Measurements from ENCODE around the gene APBA2.
"Not testable (repeated sequence)": the region's sequence is repeated elsewhere in the genome, so short reads cannot be mapped to it uniquely, and the experiment has no call there.

The APBA2 gene

DNA sequence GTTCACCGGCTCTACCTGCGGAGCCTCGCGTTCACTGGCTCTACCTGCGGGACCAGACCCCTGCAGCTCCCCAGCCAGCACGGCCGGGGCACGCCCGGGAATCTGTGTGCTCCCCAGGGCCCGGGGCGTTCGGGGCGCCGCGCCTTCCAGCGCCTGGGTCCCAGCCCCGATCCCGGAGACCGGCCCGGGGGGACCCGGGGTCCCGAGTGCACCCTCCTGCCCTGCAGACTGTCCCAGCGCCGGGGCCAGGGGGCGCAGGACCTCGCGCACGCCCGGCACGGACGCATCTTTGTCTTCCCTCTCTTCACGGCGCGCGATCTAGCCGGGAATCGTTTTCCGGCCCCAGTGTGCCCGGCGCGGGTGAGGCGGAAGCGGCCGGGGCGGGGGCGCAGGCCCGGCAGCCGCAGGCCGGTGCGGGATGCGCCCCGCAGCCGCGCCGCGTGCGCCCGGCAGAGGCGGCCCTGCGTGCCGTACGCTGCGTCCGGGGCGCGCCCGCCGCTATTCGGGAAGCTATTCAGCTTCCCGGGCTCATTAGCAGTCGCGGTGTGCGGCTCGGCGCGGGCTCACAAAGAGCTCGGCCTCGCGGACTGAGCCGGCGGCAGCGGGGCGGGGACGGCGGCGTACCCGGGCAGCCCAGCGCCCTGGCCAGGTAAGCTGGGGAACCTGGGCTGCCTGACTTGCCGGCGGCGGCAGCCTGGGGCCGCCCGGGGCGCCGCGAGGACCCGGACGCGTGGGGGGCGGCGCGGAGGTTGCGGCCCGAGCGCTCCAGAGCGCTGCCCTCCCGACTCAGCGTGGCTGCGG is at the start of gene APBA2:
APBA2 (plus strand) TSS at position 345 of the 801 bp plus-strand sequence. CDS start 167,911 bp downstream, outside the sequence.
- no peak for FAIRE-seq

DNA sequence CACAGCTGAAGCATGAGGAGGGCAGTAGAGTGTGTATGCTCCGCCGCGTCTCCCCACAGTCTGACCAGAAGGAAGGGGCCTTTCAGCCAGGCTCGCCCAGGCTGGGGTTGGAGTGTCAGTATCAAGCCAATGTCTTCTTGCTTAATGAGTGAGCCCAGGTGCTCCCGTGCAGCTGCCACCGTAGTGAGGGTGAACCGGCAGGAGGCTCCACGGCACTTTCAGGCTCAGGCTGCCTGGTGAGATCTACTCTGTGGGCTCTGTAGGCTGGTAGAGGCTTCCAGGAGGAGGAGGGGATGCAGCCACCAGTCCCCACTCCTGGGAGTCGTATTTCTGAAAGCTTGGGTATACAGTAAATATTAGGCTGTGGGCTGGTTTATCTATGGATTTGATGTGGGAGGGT is 45.5 kb upstream of the APBA2 start:
- not testable (repeated sequence) for FAIRE-seq

DNA sequence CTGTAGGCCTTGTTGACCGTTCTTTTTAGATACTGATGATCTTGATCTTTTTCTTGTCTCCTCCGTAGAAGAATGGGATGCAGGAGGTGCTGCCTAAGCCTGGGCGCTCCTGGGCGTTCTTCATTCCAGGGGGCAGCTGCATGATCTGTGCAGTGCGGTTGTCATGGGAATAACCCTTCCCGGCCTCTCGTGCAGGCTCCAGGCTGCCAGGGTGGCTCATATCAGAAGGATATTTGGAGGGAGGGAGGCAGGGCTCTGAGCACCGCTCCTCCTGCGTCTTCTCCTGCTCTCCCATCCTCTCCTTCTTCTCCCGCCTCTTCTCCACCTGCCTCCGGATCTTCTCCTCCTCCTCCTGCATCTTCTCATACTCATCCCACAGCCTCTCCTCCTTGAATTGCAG is 43.6 kb upstream of the APBA2 start:
- not testable (repeated sequence) for FAIRE-seq

DNA sequence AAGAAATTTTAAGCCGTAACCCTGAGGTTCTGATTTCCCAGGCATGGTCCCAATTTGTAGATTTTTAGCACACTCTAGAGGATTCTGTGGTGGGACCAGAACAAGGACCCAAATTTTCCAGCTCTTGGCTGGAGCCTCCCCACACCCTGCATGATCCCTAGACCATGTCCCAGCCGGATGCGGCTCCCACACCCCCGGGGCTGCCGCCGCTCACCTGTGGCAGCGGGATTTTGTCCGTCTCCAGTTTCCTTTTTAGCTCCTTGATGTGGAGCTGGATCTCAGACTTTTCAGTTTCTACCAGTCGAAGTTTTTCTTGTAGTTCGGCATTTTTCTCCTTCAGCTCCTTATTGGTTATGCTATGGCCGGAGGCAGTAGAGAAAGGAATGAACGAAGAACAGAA is 42.3 kb upstream of the APBA2 start:
- FAIRE-seq: not testable (repeated sequence)

DNA sequence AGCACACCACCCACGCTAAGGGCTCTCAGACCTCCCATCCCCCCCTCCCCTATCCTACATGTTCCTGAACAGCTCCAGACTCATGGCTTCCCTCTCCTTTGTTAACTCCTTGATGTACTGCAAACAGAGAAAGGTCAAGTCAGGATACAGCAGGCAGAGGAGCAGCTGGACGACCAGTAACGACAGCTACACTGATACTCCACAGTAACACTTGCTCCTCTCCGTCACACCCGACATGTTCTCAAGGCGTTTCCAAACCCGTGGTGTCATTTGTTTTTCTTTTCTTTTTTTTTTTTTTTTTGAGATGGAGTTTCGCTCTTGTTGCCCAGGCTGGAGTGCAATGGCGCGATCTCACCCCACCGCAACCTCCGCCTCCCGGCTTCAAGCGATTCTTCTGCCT is 41.6 kb upstream of the APBA2 start:
- FAIRE-seq: not testable (repeated sequence)

DNA sequence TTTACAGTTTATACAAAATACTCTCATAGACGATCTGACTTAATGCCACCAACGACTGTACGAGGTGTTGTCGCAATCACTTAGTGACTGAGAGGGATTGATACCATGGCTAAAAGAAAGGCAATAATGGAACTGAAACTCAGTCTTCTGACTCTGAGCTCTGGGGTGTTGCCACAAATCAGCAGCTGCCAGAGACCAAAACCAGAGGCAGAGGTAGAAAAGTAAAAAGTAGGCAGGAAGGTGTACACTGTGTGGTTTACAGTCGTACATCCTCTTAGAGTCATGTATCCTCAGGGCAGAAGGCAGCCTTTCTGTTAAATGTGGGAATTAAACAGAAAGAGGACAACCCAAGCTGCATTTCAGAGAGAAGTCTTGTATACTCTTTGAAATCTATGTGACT is 38.5 kb upstream of the APBA2 start:
- not testable (repeated sequence) for FAIRE-seq

DNA sequence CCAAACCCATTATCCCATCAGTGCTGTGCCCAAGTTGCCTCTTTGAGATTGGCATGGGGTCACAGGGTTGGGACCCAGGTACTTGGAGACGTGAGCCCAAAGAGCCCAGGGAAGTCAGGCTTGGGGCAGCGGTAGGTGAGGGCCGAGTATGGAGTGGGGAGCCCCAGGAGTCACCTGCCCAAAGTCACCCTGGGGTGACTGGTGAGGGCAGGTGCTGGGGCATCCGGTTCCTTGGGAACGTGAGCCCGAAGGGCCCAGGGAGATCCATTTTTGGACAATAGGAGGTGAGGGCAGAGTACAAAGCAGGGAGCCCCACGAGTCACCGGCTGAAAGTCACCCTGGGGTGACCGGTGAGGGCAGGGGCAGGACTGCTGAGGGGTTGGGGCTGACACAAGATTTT is 37.8 kb upstream of the APBA2 start:
- not testable (repeated sequence) for FAIRE-seq

DNA sequence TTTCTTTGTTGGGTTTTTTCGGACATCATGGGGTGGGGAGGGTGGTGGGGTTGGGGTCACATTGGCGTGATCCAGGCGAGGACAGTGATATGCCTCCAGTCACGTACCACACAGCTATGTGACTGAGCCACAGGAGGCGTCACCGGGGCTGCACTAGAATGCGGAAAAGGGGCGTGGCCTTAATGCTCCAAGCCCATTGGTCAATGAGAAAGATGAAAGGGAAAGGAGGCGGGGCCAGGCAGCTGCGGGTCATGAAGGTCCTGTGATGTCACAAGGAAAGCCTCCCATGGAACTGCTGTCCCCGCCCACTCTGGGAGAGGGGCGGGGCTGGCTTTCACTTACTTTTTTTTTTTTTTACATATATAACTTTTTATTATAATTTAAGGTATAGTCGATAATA is 37.3 kb upstream of the APBA2 start, which contains the start of gene GOLGA6L7:
GOLGA6L7 (minus strand) TSS at position 124 of the 400 bp plus-strand sequence; CDS start at position 29, 95 bp downstream.
- FAIRE-seq: not testable (repeated sequence)

DNA sequence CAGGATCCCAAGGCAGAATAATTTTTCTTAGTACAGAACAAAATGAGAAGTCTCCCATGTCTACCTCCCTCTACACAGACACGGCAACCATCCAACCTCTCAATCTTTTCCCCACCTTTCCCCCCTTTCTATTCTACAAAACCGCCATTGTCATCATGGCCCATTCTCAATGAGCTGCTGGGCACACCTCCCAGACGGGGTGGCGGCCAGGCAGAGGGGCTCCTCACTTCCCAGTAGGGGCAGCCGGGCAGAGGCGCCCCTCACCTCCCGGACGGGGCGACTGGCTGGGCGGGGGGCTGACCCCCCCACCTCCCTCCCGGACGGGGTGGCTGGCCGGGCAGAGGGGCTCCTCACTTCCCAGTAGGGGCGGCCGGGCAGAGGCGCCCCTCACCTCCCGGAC is 36.5 kb upstream of the APBA2 start:
- FAIRE-seq: not testable (repeated sequence)

DNA sequence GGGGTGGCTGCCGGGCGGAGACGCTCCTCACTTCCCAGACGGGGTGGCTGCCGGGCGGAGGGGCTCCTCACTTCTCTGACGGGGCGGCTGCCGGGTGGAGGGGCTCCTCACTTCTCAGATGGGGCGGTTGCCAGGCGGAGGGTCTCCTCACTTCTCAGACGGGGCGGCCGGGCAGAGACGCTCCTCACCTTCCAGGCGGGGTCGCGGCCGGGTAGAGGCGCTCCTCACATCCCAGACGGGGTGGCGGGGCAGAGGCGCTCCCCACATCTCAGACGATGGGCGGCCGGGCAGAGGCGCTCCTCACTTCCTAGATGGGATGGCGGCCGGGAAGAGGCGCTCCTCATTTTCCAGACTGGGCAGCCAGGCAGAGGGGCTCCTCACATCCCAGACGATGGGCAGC is 36.0 kb upstream of the APBA2 start:
- not testable (repeated sequence) for FAIRE-seq

DNA sequence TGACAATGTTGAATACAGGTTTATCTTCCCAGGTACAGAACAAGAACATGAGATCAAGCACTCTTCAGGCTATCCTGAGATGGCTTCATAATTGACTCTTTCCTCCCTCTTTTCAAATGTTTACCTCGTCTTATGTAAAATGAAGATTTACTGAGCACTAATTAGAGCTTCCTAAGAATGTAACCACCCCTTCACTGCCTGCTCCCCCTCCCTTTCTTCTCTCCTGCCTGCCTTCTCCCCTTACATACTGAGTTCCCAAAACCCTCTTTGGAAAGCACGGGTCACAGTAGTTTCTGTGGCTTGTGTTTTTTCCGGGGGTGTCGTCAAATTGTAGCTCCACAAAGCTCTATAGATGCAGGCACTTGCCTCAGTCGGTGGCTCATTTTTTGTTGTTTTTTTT is 32.1 kb upstream of the APBA2 start:
- not testable (repeated sequence) for FAIRE-seq

DNA sequence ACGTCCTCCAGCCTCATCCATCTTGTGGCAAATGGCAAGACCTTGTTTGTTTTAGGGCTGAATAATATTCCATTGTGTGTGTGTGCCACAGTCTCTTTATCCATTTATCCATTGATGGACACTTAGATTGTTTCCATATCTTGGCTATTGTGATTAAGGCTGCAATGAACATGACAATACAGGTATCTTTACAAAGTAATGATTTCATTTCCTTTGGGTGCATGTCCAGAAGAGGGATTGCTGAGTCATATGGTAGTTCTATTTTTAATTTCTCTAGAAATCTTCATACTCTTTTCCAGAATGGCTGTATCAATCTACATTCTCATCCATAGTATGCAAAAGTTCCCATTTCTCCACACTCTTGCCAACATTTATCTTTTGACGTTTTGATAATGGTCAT is 31.2 kb upstream of the APBA2 start:
- FAIRE-seq: not testable (repeated sequence)

DNA sequence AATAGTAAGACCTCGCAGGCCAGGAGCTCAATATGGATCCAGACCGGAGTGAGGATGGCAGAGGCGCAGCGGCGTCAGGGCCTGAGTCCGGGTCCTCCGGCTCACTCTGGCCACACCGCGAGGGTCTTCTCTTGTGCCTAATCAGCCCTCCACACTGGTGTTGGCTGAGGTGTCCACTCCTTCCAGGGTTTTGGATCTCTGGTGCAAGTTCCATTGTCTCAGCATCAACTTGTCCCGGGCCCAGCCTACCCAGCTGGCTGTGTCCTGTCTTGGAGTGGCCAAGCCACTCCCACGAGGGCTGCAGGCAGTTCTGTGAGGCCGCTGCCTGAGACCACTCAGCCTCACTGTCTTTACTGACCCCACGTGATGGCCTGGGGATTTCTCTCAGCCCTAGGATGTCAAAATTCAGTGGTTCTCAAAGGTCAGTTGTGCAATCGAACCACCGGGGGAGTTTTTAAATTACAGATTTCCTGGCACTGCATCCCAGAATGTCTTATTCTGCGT is 24.7 kb upstream of the APBA2 start:
- FAIRE-seq: no peak

DNA sequence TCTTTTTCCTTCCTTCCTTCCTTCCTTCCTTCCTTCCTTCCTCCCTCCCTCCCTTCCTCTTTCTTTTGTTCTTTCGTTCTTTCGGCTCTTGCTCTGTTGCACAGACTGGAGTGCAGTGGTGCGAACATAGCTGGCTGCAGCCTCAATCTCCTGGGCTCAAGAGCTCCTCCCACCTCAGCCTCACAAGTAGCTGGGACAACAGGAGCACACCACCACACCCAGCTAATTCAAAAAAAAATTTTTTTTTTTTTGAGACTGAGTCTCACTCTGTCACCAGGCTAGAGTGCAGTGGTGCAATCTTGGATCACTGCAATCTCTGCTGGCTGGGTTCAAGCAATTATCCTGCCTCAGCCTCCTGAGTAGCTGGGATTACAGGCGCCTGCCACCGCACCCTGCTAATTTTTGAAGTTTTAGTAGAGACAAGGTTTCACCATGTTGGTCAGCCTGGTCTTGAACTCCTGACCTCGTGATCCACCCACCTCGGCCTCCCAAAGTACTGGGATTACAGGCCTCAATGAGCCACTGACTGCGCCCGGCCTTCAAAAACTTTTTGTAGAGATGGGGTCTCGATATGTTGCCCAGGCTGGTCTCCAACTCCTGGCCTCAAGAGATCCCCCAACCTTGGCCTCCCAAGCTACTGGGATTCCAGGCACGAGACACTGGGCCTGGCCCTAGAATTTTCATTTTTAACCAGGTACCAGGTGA is 24.0 kb upstream of the APBA2 start:
- not testable (repeated sequence) for FAIRE-seq

DNA sequence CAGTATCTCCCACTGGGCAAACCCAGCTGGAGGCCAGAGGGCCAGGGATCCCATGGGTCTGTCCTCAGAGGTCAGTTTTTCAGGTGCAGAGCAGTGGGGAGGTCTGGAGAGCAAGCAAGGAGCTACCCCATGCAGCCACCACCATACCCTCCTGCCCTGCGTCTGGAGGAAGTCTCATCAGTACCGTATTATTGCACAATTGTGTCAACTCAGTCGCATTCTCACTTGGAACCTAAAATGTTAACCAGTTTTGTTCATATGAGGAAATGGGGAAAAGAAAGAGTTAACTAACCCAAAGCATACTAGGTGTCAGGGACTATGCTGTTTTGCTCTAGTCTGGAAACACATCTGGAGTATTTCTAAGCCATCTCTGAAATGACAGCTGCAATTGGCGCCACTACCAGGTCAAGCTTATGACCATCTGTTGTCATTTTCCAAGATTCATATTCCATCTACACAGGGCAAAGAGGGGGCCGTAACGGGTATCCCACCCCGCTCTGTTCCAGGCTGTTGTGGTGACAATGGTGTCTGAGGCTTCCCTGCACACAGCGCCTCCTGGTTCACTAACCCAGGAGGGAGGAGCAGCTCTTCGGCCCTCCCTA is 16.9 kb upstream of the APBA2 start:
- no peak for FAIRE-seq

DNA sequence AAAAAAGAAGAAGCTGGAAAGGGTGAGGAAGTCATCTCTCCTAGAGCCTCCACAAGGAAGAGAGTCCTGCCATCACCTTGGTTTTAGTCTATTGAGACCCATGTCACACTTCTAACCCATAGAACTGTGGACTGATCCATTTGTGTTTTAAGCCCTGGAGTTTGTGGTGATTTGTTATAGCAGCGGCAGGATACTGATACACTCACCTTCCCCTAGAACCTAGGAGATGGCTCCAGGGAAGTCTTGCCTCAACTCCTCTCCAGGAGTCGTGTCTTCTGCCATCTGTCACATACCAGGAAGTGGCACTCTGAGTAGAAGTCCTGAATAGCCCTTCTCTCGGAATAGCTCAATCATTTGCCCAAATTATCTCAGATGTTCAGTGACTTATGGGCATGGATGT is 14.6 kb upstream of the APBA2 start:
- no peak for FAIRE-seq

DNA sequence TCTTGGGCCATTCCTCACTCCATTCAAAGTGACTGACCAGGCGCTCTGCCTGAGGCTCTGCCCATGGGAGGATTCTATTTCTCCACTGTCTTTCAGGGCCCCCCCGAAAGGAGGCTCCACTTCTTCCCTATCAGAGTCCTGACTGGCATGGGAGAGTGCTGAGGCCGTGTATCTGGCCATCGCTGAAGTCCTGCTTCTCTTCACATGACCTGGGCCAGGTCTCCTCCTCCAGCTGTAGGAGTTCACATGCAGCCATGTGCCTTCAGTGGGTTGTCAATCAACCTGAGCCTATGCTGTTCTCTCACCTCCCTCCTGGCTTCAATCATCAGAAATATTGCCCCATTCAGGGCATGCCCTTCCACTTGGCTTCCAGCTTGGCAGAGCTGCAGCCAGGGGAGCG is 12.8 kb upstream of the APBA2 start:
- no peak for FAIRE-seq

DNA sequence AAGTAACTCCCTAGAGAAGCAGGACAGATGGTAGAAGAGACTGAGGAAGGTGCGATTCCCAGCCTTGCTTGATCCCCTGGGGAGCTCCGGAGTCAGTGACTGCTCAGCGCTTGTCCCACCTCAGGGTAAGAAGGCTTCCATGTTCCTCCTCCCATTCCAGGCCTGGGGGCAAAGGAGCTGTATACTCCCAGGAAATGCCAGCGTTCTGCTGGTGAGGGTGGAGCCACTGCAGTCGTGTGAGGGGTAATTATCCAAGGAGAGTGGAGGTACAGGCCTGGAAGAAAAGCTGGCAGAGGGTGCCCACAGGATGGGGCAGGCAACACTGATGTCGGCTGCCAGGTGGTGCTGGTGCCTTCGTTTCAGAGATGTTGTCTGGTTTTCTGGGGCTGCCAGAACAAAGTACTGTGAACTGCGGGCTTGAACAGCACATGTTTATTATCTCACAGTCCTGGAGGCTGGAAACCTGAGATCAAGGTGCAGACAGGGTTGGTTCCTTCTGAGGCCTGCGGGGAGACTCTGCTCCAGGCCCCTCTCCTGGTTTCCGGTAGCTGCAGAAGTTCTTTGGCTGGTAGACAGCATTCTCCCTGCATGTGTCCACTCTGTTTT is 12.1 kb upstream of the APBA2 start:
- FAIRE-seq: no peak

DNA sequence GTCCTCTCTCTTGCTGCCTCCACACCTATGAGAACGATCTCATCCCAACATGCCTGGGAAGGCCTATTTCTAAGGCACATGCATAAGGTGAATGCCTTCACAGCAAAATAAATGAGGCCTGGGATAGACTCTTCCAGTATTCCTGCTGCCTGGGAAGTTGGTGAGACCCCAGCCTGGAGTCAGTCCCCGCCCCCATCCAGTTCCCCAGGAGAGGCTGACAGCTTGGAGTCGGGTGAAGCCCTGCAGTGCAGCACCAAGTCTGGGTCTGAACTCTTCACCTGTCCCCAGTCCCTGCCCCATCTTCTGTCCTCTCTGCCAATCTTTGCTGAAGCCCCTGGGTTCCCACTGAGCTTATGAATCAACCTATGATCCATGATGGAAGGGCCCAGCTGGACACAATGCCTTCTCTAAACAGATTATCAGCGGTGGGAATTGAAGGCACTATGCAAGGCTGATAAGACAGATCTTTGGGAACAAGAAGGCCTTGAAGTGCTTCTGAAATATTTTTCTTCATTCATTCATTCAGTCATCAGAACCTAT is 10.2 kb upstream of the APBA2 start:
- FAIRE-seq: no peak

DNA sequence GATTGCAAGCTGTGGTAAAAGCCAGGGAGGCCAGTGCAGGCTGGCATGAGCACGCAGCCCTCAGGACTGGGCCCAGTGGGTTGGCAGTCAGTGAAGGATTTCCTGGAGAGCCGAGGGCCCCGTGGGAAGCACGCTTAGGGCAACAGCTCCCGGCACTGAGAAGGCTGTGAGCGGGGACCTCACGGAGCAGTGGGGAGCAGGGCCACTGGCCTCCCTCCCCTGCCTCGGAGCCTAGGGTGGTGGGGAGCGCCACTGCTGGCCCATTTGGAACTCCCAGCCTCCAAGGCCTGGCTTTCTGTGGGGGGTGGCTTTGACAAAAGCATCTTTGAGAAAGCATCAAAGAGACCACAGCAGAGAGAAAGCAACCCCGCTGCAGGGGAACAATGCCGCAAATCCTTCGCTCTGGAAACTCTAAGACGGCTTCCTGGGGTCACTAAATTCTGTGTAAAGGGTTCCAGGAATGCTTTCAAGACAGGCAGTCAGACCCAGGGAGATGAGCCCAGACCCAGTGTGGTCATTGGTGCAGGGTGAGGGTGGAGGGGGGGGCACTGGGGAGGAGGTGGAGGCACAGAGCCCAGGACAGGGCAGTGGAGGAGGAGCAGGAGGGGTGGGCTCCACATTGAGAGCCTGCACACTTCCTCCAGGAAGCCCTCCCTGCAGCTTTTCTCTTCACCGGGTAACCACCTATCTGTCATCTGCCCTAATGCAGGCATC is 9.5 kb upstream of the APBA2 start:
- FAIRE-seq: no peak

DNA sequence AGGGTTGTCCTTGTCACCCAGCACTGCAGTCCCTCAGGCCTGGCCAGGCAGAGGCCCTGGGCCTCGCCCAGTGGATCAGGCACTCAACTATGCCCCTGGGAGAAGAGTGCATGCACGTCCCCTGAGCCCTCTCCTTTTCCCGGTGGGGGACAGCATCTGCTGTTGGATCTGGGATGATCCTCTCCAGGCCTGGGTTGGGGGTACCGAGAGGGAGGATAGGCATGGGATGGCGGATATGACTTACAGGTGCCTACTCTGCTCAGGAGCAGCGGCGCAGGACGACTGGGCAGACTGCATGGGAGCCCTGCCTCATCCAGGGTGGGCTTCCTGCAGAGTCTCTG is 9.0 kb upstream of the APBA2 start:
- no peak for FAIRE-seq

DNA sequence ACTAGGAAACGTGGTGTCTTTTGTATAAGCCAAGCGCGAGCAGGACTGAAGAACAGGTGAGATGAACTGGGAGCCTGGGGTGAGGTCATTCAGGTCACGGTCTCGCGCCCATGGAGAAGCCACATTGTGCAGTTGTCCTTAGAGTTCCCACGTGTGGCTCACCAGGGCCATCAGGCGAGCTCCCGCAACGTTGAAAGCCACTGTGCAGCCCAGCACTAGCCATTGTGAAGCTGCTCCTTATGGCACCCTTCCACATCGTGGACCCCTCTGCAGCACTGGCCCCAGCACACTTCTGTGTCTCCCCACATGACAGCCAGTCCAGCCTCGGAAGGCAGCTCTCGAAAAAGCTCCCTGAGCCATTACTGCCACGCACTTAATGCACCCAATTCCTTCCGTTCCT is 7.6 kb upstream of the APBA2 start:
- FAIRE-seq: no peak

Measured in colon (tissue), 2 donors.